ENCODE measurements around the gene CNTNAP2.

DNA sequence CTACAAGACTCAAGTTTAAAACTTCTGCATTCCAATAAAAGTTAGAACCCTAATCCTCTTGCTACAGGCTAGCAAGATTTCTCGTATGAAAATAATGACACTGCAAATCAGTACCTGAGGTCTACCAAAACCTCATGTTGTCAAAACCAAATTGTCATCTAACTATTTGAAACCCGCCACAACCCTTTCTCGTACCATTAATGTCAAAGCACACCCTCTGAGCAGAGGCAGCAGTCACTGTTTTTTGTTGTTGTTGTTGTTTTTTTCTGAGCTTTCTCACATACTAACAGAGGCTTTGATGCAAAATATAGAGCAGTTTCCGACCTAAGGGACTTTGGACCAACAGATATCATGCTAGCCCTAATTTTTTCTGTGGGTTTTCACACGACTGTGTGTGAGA is 1910.1 kb downstream of the CNTNAP2 start:
- TF ChIP-seq, protein P1, sequence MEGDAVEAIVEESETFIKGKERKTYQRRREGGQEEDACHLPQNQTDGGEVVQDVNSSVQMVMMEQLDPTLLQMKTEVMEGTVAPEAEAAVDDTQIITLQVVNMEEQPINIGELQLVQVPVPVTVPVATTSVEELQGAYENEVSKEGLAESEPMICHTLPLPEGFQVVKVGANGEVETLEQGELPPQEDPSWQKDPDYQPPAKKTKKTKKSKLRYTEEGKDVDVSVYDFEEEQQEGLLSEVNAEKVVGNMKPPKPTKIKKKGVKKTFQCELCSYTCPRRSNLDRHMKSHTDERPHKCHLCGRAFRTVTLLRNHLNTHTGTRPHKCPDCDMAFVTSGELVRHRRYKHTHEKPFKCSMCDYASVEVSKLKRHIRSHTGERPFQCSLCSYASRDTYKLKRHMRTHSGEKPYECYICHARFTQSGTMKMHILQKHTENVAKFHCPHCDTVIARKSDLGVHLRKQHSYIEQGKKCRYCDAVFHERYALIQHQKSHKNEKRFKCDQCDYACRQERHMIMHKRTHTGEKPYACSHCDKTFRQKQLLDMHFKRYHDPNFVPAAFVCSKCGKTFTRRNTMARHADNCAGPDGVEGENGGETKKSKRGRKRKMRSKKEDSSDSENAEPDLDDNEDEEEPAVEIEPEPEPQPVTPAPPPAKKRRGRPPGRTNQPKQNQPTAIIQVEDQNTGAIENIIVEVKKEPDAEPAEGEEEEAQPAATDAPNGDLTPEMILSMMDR (IDR thresholded peaks at IDR 0.05) = no peak
- no peak for TF ChIP-seq POLR2A (IDR thresholded peaks at IDR 0.05)

All from heart left ventricle (tissue), 13 donors.